HG02885 (cell line): ENCODE measurements around the gene COL9A1.
"Not testable (repeated sequence)": the region's sequence is repeated elsewhere in the genome, so short reads cannot be mapped to it uniquely, and the experiment has no call there.

Experiments used
- ATAC-seq: cut with Tn5 transposase; IDR thresholded peaks from one replicate; pipeline ENCODE4 v1.9.1; 2021; ENCODE audit warnings: mild to moderate bottlenecking; ENCODE audit not compliant: unreplicated experiment, poor library complexity

COL9A1 gene

GRCh38 chr6:70303034-70303525, at the start of gene COL9A1:
COL9A1 (minus strand) TSS chr6:70303084; CDS start chr6:70302924, 160 bp downstream.
- no peak for ATAC-seq

GRCh38 chr6:70351461-70351860, 48.6 kb upstream of the COL9A1 start:
- no peak for ATAC-seq

GRCh38 chr6:70345619-70346018, 42.7 kb upstream of the COL9A1 start:
- no peak for ATAC-seq

- ATAC-seq, result no peak
Measured at GRCh38 chr6:70343313-70343712, 40.4 kb upstream of the COL9A1 start.

GRCh38 chr6:70339810-70340209, 36.9 kb upstream of the COL9A1 start:
- ATAC-seq, result not testable (repeated sequence)

- ATAC-seq, result no peak
Measured at GRCh38 chr6:70338775-70339174, 35.9 kb upstream of the COL9A1 start.

- ATAC-seq, result no peak
Measured at GRCh38 chr6:70337743-70338105, 34.8 kb upstream of the COL9A1 start.

- ATAC-seq, result no peak
Measured at GRCh38 chr6:70336996-70337742, 34.3 kb upstream of the COL9A1 start.

GRCh38 chr6:70327036-70327435, 24.2 kb upstream of the COL9A1 start:
- ATAC-seq, result no peak

GRCh38 chr6:70325009-70325408, 22.1 kb upstream of the COL9A1 start:
- no peak for ATAC-seq

- not testable (repeated sequence) for ATAC-seq
Measured at GRCh38 chr6:70317799-70318198, 14.9 kb upstream of the COL9A1 start.

- ATAC-seq, result peak; percentile 82
Measured at GRCh38 chr6:70315079-70315751, 12.3 kb upstream of the COL9A1 start.

- ATAC-seq, result no peak
Measured at GRCh38 chr6:70314296-70314695, 11.4 kb upstream of the COL9A1 start.

- no peak for ATAC-seq
Measured at GRCh38 chr6:70312165-70312745, 9.4 kb upstream of the COL9A1 start.

- ATAC-seq, result peak; percentile 39
Measured at GRCh38 chr6:70310063-70310694, 7.3 kb upstream of the COL9A1 start.

- no peak for ATAC-seq
Measured at GRCh38 chr6:70309243-70309642, 6.4 kb upstream of the COL9A1 start.

- ATAC-seq, result not testable (repeated sequence)
Measured at GRCh38 chr6:70308142-70308541, 5.3 kb upstream of the COL9A1 start.

- no peak for ATAC-seq
Measured at GRCh38 chr6:70307008-70307407, 4.1 kb upstream of the COL9A1 start.

- no peak for ATAC-seq
Measured at GRCh38 chr6:70304616-70305015, 1.7 kb upstream of the COL9A1 start.

GRCh38 chr6:70299456-70299855, 3.4 kb downstream of the COL9A1 start:
- ATAC-seq, result no peak

GRCh38 chr6:70298068-70298467, 4.8 kb downstream of the COL9A1 start:
- ATAC-seq, result no peak
